Measurements from ENCODE around the gene ATP6V0E1.

DNA sequence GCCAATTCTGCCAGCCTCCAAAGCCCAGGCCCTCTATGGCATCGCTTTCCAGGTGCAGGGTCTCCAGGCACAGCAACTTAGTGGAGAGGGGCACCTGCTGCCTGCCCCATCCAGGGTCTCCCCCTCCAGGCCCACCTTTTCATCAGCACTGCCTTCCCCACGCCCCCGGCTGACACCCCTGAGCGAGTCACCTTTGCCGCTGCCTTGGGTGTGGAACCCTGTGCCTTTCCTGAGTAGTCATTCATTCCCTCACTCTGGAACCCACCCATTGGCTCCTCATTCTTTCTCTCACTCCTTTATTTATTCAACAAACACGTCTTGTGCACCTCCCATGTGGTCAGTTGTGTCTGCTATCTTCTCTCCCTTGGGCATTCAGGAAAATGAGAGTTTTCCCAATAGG, 38.8 kb upstream of the ATP6V0E1 start:
- TF ChIP-seq CTCF (IDR thresholded peaks at IDR 0.05) (no peak), POLR2A (IDR thresholded peaks at IDR 0.05) (no peak)
